ENCODE measurements around the gene ABCB6. TPM values are rescaled to one million over a fixed set of nuclear protein-coding genes. Genes with fewer than 3 reads are reported as not detected.
A peak's percentile ranks its signal among the peaks of the same experiment; 100 is the strongest.

Gene ABCB6
- total RNA-seq, 2 donors from 2014 or later, result 31.9 to 32.1 TPM

GRCh38 chr2:219168526-219168925, 50.2 kb downstream of the ABCB6 start:
- WGBS, result 38% methylated on average over 4 of the region's 6 CpGs
- no peak for TF ChIP-seq POLR2A (IDR thresholded peaks at IDR 0.05)
- TF ChIP-seq POLR2AphosphoS5 (IDR thresholded peaks at IDR 0.05), result no peak
- TF ChIP-seq, protein P1, sequence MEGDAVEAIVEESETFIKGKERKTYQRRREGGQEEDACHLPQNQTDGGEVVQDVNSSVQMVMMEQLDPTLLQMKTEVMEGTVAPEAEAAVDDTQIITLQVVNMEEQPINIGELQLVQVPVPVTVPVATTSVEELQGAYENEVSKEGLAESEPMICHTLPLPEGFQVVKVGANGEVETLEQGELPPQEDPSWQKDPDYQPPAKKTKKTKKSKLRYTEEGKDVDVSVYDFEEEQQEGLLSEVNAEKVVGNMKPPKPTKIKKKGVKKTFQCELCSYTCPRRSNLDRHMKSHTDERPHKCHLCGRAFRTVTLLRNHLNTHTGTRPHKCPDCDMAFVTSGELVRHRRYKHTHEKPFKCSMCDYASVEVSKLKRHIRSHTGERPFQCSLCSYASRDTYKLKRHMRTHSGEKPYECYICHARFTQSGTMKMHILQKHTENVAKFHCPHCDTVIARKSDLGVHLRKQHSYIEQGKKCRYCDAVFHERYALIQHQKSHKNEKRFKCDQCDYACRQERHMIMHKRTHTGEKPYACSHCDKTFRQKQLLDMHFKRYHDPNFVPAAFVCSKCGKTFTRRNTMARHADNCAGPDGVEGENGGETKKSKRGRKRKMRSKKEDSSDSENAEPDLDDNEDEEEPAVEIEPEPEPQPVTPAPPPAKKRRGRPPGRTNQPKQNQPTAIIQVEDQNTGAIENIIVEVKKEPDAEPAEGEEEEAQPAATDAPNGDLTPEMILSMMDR (IDR thresholded peaks at IDR 0.05), result no peak
- intact Hi-C loops (cut with DNase I), result no loop called here

DNA sequence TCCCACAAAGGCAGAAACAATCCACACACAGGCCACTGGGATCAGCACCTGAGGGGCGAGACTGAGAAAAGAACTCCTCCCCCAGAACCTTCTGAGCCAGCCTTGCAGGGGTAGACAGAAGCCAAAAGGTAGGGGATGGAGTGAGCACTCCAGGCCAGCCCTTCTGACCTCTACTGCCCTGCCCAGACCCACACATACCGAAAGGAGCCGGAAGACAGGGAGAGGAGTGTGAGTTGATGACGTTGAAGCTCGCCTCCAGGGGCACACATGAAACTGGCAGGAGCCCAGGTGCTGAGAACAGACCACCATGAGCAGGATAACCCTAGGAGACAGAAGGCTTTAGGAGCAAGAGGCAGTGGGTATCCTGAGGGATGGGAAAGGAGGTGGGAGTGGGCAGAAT, 50.8 kb downstream of the ABCB6 start:
- Histone ChIP-seq H3K27me3 (replicated peaks; ENCODE audit: insufficient read depth) (no peaks in the 10 kb centered on the region), H3K27ac (no peak overlapping the region), H3K4me1 (replicated peaks) (no peaks in the 10 kb centered on the region), H3K36me3 (no peaks in the 10 kb centered on the region), H3K4me3 (no peak overlapping the region), H3K9me3 (no peaks in the 10 kb centered on the region)
- no peak for DNase-seq (ENCODE audit: low spot score)
- intact Hi-C loops (cut with DNase I), result no loop called here
- 57% methylated on average over 5 of the region's 5 CpGs for WGBS
- TF ChIP-seq POLR2A (IDR thresholded peaks at IDR 0.05), result no peak
- no peak for TF ChIP-seq POLR2AphosphoS5 (IDR thresholded peaks at IDR 0.05)
- TF ChIP-seq, protein P1 (IDR thresholded peaks at IDR 0.05), result no peak

More at GRCh38 chr2:219168526-219168925, 50.2 kb downstream of the ABCB6 start:
- H3K9me3 ChIP-seq, result no peaks in the 10 kb centered on the region
- H3K4me3 ChIP-seq, result no peak overlapping the region
- no peak overlapping the region for H3K27ac ChIP-seq
- no peaks in the 10 kb centered on the region for H3K36me3 ChIP-seq
- no peaks in the 10 kb centered on the region for H3K4me1 ChIP-seq (replicated peaks)
- no peak for DNase-seq (ENCODE audit: low spot score)
- H3K27me3 ChIP-seq (replicated peaks; ENCODE audit: insufficient read depth), result no peaks in the 10 kb centered on the region

GRCh38 chr2:219165058-219165911, 53.5 kb downstream of the ABCB6 start:
- H3K9me3 ChIP-seq, result no peaks in the 10 kb centered on the region
- 82% methylated on average over 10 of the region's 10 CpGs for WGBS
- no peaks in the 10 kb centered on the region for H3K36me3 ChIP-seq
- no peaks in the 10 kb centered on the region for H3K4me1 ChIP-seq (replicated peaks)
- no peak overlapping the region for H3K27ac ChIP-seq
- TF ChIP-seq POLR2AphosphoS5 (IDR thresholded peaks at IDR 0.05) (no peak), POLR2A (IDR thresholded peaks at IDR 0.05) (no peak)
- intact Hi-C loops (cut with DNase I), result no loop called here
- no peaks in the 10 kb centered on the region for H3K27me3 ChIP-seq (replicated peaks; ENCODE audit: insufficient read depth)
- no peak overlapping the region for H3K4me3 ChIP-seq
- no peak for DNase-seq (ENCODE audit: low spot score)

- intact Hi-C loops (cut with DNase I), result no loop called here
- no peaks in the 10 kb centered on the region for H3K9me3 ChIP-seq
- 89% methylated on average over 6 of the region's 6 CpGs for WGBS
- H3K27ac ChIP-seq, result no peak overlapping the region
- no peaks in the 10 kb centered on the region for H3K36me3 ChIP-seq
- no peak for DNase-seq (ENCODE audit: low spot score)
- H3K27me3 ChIP-seq (replicated peaks; ENCODE audit: insufficient read depth), result no peaks in the 10 kb centered on the region
- TF ChIP-seq, protein P1 (IDR thresholded peaks at IDR 0.05), result no peak
- TF ChIP-seq POLR2A (IDR thresholded peaks at IDR 0.05) (no peak), POLR2AphosphoS5 (IDR thresholded peaks at IDR 0.05) (no peak)
- no peak overlapping the region for H3K4me3 ChIP-seq
- H3K4me1 ChIP-seq (replicated peaks), result no peaks in the 10 kb centered on the region
Observed at GRCh38 chr2:219163156-219163555, 55.6 kb downstream of the ABCB6 start.

DNA sequence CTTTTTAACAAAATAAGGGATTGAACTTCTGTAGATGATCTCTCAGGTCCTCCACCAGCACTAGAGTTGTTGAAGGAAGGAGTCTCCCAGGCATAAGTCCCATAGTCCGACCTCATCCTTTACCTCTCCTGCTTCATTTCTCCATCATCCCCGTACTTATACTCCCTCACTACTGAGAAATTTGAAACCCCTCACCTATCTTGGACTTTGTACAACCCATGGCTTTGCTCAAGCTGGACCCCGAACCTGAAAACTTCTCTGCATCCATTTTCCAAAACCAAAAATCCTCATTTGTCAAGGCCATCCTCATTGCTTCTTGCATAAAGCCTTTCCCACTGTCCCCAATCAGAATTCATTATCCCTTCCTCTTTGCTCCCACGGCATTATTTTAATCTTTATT, 57.7 kb downstream of the ABCB6 start:
- 71% methylated on average over 4 of the region's 4 CpGs for WGBS

More for the DNA sequence above, 57.7 kb downstream of the ABCB6 start:
- peak overlapping the region; percentile 70 to 77 for H3K4me3 ChIP-seq
- H3K9me3 ChIP-seq, result no peaks in the 10 kb centered on the region
- TF ChIP-seq, protein P1 (IDR thresholded peaks at IDR 0.05), result no peak
- no peak for TF ChIP-seq POLR2AphosphoS5 (IDR thresholded peaks at IDR 0.05)
- TF ChIP-seq POLR2A (IDR thresholded peaks at IDR 0.05), result no peak
- peak overlapping the region; percentile 97 to 98 for H3K27ac ChIP-seq
- no peaks in the 10 kb centered on the region for H3K27me3 ChIP-seq (replicated peaks; ENCODE audit: insufficient read depth)
- H3K36me3 ChIP-seq, result no peaks in the 10 kb centered on the region
- no peak for DNase-seq (ENCODE audit: low spot score)
- intact Hi-C loops (cut with DNase I), result loop anchor here (2.0 kb wide), 1 partner anchor 134 kb away; no protein-coding TSS in a partner anchor
- no peaks in the 10 kb centered on the region for H3K4me1 ChIP-seq (replicated peaks)
